Brain microvascular endothelial cell (primary cell): ENCODE results near the gene TEX35.
"Not testable (repeated sequence)": the region's sequence is repeated elsewhere in the genome, so short reads cannot be mapped to it uniquely, and the experiment has no call there.

Source experiments
- DNase-seq: peaks from one replicate; pipeline ENCODE4 v3.0.0-alpha.2; 2020
- H3K27ac ChIP-seq: fragments of 250-450 bp; sonication (Bioruptor Pico); 2 replicates; pipeline ENCODE4 v1.5.1; 2020; ENCODE audit warnings: mild to moderate bottlenecking, moderate library complexity
- H3K27me3 ChIP-seq: fragments of 250-450 bp; sonication (Bioruptor Pico); replicated peaks from 2 replicates; pipeline ENCODE4 v1.5.1; 2020; ENCODE audit warnings: mild to moderate bottlenecking
- H3K36me3 ChIP-seq: fragments of 250-450 bp; sonication (Bioruptor Pico); replicated peaks from 2 replicates; pipeline ENCODE4 v1.5.1; 2020; ENCODE audit warnings: mild to moderate bottlenecking
- H3K4me3 ChIP-seq: 2 replicates; pipeline ENCODE4 v1.5.1; 2011; ENCODE audit warnings: low read depth, mild to moderate bottlenecking, control low read depth, low read length, moderate library complexity
- CTCF ChIP-seq: IDR thresholded peaks from 2 replicates; pipeline ENCODE4 v1.5.1; 2011; ENCODE audit warnings: low read depth, mild to moderate bottlenecking, moderate library complexity, low read length, control low read depth, inconsistent platforms; ENCODE audit errors: missing control alignments
- in situ Hi-C: cut with HindIII; loops from 2 replicates; pipeline ENCODE4 v1.10.0; 2017; ENCODE audit warnings: low sequenced_read_pairs, low pct_ligation_motif_present

TEX35 gene

DNA sequence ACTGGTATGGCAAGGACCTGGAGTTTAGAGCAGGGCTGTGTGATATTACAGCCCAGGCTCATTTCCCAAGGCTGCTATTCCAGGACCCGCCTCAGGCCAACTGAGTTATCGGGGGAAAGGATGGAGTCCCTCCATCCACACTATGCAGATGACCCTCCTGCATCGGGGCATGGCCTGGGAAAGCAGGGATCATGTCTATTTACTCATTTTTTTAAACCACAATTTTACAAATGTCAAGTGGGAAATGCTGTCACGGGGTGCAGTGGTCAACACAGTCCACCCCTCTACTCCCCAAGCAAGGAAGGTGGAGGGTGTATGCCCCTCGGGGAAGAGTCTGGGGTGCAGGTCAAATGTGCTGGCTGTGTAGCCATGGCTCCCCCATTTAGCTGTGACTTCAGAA, 10.1 kb upstream of the TEX35 start:
- Histone ChIP-seq H3K27ac (no peak overlapping the region), H3K4me3 (no peak overlapping the region), H3K36me3 (no peaks in the 10 kb centered on the region), H3K27me3 (no peaks in the 10 kb centered on the region)
- no peak for DNase-seq
- no peak for TF ChIP-seq CTCF
- in situ Hi-C loops, result no loop called here

DNA sequence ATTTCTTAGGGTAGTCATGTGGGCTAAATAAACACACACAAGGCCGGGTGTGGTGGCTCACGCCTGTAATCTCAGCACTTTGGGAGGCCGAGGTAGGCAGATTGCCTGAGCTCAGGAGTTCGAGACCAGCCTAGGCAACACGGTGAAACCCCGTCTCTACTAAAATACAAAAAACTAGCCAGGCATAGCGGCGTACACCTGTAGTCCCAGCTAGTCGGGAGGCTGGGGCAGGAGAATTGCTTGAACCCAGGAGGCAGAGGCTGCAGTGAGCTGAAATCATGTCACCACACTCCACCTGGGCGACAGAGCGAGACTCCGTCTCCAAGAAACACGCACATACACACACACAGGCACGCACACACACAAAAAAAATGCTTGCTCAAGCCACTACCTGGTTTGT, 9.6 kb upstream of the TEX35 start:
- H3K27me3 ChIP-seq, DNase-seq, in situ Hi-C loops, H3K4me3 ChIP-seq, H3K36me3 ChIP-seq, H3K27ac ChIP-seq: not testable (repeated sequence)

DNA sequence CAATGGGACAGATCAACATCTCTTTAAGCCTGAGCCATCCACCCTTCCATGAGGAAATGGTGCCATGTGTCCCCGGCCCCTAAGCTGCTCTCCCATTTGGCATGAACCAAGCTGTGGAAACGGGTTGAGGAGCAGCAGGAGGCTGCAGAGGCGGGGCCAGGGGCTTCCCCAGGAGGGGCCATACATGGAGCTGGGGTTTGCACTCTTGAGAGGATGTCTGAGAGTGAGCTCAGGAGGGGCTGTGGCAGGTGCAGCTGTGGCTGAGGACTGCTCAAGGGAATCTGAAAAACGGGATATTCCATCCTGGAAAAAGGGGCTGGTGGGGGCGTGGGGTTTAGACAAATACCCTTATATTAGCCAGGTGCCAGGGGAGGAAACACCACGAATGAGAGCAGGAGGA, 9.1 kb upstream of the TEX35 start:
- Histone ChIP-seq H3K27me3 (no peaks in the 10 kb centered on the region), H3K4me3 (no peak overlapping the region), H3K36me3 (no peaks in the 10 kb centered on the region), H3K27ac (no peak overlapping the region)
- in situ Hi-C loops, result no loop called here
- no peak for TF ChIP-seq CTCF
- no peak for DNase-seq

- in situ Hi-C loops, result no loop called here
- no peak for DNase-seq
Observed at GRCh38 chr1:178504286-178504685, 8.6 kb upstream of the TEX35 start.

GRCh38 chr1:178506177-178506576, 6.7 kb upstream of the TEX35 start:
- in situ Hi-C loops, result no loop called here
- DNase-seq, result no peak
- Histone ChIP-seq H3K36me3 (no peaks in the 10 kb centered on the region), H3K27me3 (no peaks in the 10 kb centered on the region), H3K27ac (no peak overlapping the region), H3K4me3 (no peak overlapping the region)
- TF ChIP-seq CTCF, result no peak

More at GRCh38 chr1:178504286-178504685, 8.6 kb upstream of the TEX35 start:
- TF ChIP-seq CTCF, result no peak
- Histone ChIP-seq H3K27me3 (no peaks in the 10 kb centered on the region), H3K27ac (no peak overlapping the region), H3K36me3 (no peaks in the 10 kb centered on the region), H3K4me3 (no peak overlapping the region)

- no peak for DNase-seq
- Histone ChIP-seq H3K4me3 (no peak overlapping the region), H3K27ac (no peak overlapping the region), H3K27me3 (no peaks in the 10 kb centered on the region), H3K36me3 (no peaks in the 10 kb centered on the region)
- in situ Hi-C loops, result no loop called here
- TF ChIP-seq CTCF, result no peak
Observed at GRCh38 chr1:178506669-178507068, 6.2 kb upstream of the TEX35 start.
